PC-3 (cell line): Measurements from ENCODE around the gene OMG.

Experiments used
- CTCF ChIP-seq: fragments of 300-600 bp; sonication (generic); conservative IDR thresholded peaks from 2 replicates; pipeline ENCODE4 v1.5.1; 2017; ENCODE audit warnings: antibody characterized with exemption, low read depth, mild to moderate bottlenecking, low read length
- EZH2phosphoT487 ChIP-seq: fragments of 300-600 bp; sonication (generic); IDR thresholded peaks from 2 replicates; pipeline ENCODE4 v1.6.1; 2018; ENCODE audit warnings: mild to moderate bottlenecking, antibody characterized with exemption, low read length, borderline replicate concordance

GRCh38 chr17:31279401-31279800 lies 17.6 kb downstream of the OMG start:
- no peak for TF ChIP-seq CTCF
- no peak for TF ChIP-seq EZH2phosphoT487
